ENCODE data around the gene YEATS2. TPM values are rescaled to one million over a fixed set of nuclear protein-coding genes. Genes with fewer than 3 reads are reported as not detected.

Gene YEATS2
- total and polyA plus RNA-seq, 2 donors (not counting 3 experiments of a cell fraction or from before 2014, with no cell fraction given) = 30.2 to 59.9 TPM

DNA sequence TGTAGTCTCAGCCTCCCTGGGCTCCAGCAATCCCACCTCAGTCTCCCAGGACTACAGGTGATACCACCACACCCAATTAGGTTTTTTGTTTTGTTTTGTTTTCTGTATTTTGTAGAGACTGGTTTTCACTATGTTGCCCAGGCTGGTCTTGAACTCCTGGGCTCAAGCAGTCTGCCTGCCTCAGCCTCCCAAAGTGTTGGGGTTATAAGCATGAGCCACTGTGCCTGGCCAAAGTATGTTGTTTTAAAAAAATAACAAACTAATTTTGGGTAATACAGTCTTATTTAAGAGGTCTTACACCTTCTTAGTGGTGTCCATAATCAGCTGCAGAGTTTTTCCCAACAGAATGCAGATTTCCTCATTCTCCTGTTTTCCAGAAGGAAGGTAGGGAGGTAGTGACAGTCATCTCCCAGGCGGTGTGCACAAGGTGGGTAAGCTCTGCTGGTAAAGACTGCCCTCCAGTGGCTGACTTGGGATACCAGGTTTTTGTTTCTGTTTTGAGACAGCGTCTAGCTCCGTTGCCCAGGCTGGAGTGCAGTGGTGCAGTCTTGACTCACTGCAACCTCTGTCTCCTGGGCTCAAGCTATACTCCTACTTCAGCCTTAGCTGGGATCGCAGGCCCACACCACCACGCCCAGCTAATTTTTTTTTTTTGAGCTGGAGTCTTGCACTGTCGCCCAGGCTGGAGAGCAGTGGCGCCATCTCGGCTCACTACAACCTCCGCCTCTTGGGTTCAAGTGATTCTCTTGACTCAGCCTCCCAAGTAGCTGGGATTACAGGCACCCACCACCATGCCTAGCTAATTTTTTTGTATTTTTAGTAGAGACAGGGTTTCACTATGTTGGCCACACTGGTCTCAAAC lies 69.4 kb downstream of the YEATS2 start:
- dilution Hi-C loops (cut with MboI; ENCODE audit: extremely low pct_ligation_motif_present, low sequenced_read_pairs) (no loop called here), intact Hi-C loops (cut with micrococcal nuclease) (loop anchor here (1.0 to 5.0 kb wide), 5 partner anchors 130 to 645 kb away; no protein-coding TSS in a partner anchor)
- no TSS peak for BruUV-seq (replicated peaks)
- peaks cover 3% of the 10 kb centered on the region for H4K20me1 ChIP-seq (replicated peaks; ENCODE audit: control insufficient read depth, extremely low read depth, insufficient read depth, low read length)
- ChIA-PET POLR2A (interaction anchor here (0.9 kb wide), 1 partner anchor 313 kb away, joined by 3 read pairs; no protein-coding TSS in a partner anchor), CTCF (interaction anchor here (0.6 to 4.8 kb wide), 50 partner anchors 9 to 857 kb away, joined by 3 to 84 read pairs (median 4); partner anchors contain the start of genes MCF2L2 and YEATS2)
- DNase-seq (ENCODE audit: low read depth, low spot score) = peak; percentile 74
- H2AFZ ChIP-seq (ENCODE audit: low read depth, low read length) = no peak overlapping the region
- H3K9me1 ChIP-seq (replicated peaks; ENCODE audit: control insufficient read depth, extremely low read depth, insufficient read depth, low read length) = no peaks in the 10 kb centered on the region
- no peak overlapping the region for H3K4me3 ChIP-seq (replicated peaks in 1 of 3; ENCODE audit: insufficient read depth in 1 of 3, low read depth in 1 of 3, low read length in 3 of 3)
- H3K79me2 ChIP-seq (ENCODE audit: control insufficient read depth, insufficient read depth, low read length) = no peaks in the 10 kb centered on the region
- FAIRE-seq = peak; percentile 89
- no peak overlapping the region for H3K27ac ChIP-seq (ENCODE audit: insufficient read depth, low read depth, low read length)
- H3K9ac ChIP-seq (replicated peaks; ENCODE audit: extremely low read depth, insufficient read depth, low read length) = no peak overlapping the region
- H3K36me3 ChIP-seq (ENCODE audit: control insufficient read depth in 2 of 2, extremely low read depth in 1 of 2, insufficient read depth in 2 of 2, low read length in 2 of 2) = peaks cover 4 to 8% of the 10 kb centered on the region in 2 experiments
- peaks cover 22% of the 10 kb centered on the region for H3K4me1 ChIP-seq (ENCODE audit: control insufficient read depth, extremely low read depth, insufficient read depth, low read length)
- TF ChIP-seq MYC (IDR thresholded peaks at IDR 0.05; ENCODE audit: low read depth, low read length) (no peak), POLR2AphosphoS5 (IDR thresholded peaks at IDR 0.05; ENCODE audit: insufficient read depth, low read depth, low read length) (no peak), POLR2A (IDR thresholded peaks at IDR 0.05; ENCODE audit: low read depth, low read length) (no peak), GATA2 (IDR thresholded peaks at IDR 0.05; ENCODE audit: insufficient read depth, insufficient read length, low read depth, low read length) (no peak), JUN (IDR thresholded peaks at IDR 0.05; ENCODE audit: borderline replicate concordance, insufficient read depth, insufficient read length, low read depth) (no peak)
- TF ChIP-seq, protein P1, sequence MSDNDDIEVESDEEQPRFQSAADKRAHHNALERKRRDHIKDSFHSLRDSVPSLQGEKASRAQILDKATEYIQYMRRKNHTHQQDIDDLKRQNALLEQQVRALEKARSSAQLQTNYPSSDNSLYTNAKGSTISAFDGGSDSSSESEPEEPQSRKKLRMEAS (IDR thresholded peaks at IDR 0.05; ENCODE audit: insufficient read depth, insufficient read length) = no peak
- TF ChIP-seq, protein P2, sequence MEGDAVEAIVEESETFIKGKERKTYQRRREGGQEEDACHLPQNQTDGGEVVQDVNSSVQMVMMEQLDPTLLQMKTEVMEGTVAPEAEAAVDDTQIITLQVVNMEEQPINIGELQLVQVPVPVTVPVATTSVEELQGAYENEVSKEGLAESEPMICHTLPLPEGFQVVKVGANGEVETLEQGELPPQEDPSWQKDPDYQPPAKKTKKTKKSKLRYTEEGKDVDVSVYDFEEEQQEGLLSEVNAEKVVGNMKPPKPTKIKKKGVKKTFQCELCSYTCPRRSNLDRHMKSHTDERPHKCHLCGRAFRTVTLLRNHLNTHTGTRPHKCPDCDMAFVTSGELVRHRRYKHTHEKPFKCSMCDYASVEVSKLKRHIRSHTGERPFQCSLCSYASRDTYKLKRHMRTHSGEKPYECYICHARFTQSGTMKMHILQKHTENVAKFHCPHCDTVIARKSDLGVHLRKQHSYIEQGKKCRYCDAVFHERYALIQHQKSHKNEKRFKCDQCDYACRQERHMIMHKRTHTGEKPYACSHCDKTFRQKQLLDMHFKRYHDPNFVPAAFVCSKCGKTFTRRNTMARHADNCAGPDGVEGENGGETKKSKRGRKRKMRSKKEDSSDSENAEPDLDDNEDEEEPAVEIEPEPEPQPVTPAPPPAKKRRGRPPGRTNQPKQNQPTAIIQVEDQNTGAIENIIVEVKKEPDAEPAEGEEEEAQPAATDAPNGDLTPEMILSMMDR (IDR thresholded peaks at IDR 0.05; ENCODE audit: extremely low read depth in 1 of 2, insufficient read depth in 1 of 2, low read depth in 1 of 2, low read length in 2 of 2) = peak; percentile 69 to 80
- H3K9me3 ChIP-seq (replicated peaks; ENCODE audit: control insufficient read depth, insufficient read depth, low read length) = no peaks in the 10 kb centered on the region
- no peak overlapping the region for H3K4me2 ChIP-seq (ENCODE audit: insufficient read depth, low read length)
- no peaks in the 10 kb centered on the region for H3K27me3 ChIP-seq (ENCODE audit: control insufficient read depth in 2 of 2, insufficient read depth in 2 of 2, low read length in 2 of 2)
